Upper lobe of left lung (tissue), 4 donors: Measurements from ENCODE around the gene AURKA.

ENCODE experiments used
- POLR2A ChIP-seq, 4 donors: fragments of 450-650 bp; IDR thresholded peaks; one replicate each; pipeline ENCODE4 v1.5.1; 2016 to 2017; ENCODE audit warnings: antibody characterized with exemption in 4 of 4, mild to moderate bottlenecking in 2 of 4
- TF ChIP-seq, protein P1 (sequence below), 6 experiments: fragments of 450-650 bp in 4 of 6; fragments of 200-600 bp in 2 of 6; sonication (generic) in 2 of 6; IDR thresholded peaks; one replicate each; pipeline ENCODE4 v1.5.1; 2016 to 2019; ENCODE audit warnings: antibody characterized with exemption in 6 of 6

DNA sequence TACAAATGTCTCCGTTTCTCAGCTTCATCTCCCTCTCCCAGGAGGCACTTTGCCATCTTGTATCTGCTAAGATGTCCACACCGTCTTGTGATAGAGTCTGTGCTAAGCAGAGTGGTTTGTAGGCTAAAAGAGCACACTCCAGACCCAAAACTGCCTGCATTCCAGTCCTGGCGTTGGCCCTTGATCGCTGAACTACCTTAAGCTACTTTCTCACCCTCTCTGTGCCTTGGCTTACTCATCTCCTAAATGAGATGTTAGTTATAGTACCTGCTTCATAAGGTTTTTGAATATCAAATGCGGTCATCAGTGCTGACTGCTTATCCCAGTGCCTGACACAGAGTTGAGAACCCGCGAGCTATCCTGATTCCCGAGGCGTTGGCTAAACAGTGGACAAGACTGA lies 34.0 kb upstream of the AURKA start:
- TF ChIP-seq, protein P1, sequence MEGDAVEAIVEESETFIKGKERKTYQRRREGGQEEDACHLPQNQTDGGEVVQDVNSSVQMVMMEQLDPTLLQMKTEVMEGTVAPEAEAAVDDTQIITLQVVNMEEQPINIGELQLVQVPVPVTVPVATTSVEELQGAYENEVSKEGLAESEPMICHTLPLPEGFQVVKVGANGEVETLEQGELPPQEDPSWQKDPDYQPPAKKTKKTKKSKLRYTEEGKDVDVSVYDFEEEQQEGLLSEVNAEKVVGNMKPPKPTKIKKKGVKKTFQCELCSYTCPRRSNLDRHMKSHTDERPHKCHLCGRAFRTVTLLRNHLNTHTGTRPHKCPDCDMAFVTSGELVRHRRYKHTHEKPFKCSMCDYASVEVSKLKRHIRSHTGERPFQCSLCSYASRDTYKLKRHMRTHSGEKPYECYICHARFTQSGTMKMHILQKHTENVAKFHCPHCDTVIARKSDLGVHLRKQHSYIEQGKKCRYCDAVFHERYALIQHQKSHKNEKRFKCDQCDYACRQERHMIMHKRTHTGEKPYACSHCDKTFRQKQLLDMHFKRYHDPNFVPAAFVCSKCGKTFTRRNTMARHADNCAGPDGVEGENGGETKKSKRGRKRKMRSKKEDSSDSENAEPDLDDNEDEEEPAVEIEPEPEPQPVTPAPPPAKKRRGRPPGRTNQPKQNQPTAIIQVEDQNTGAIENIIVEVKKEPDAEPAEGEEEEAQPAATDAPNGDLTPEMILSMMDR (IDR thresholded peaks at IDR 0.05): no peak
- TF ChIP-seq POLR2A (IDR thresholded peaks at IDR 0.05): no peak
